Jurkat, Clone E6-1 (cell line): Measurements from ENCODE around the gene GEMIN2.
"Not testable (repeated sequence)": the region's sequence is repeated elsewhere in the genome, so short reads cannot be mapped to it uniquely, and the experiment has no call there.

Experiments used
- DNase-seq: peaks from one replicate; pipeline ENCODE4 v3.0.0-alpha.2; 2011; ENCODE audit warnings: low read depth, low spot score
- H3K4me3 ChIP-seq: 2 replicates; pipeline ENCODE4 v1.5.1; 2011; ENCODE audit warnings: mild to moderate bottlenecking, low read length, control low read depth, moderate library complexity

Gene GEMIN2

GRCh38 chr14:39108791-39109190, 5.3 kb upstream of the GEMIN2 start:
- H3K4me3 ChIP-seq, result no peak overlapping the region
- DNase-seq, result no peak

- no peak for DNase-seq
- no peak overlapping the region for H3K4me3 ChIP-seq
Observed at GRCh38 chr14:39109893-39110715, 4.0 kb upstream of the GEMIN2 start.

DNA sequence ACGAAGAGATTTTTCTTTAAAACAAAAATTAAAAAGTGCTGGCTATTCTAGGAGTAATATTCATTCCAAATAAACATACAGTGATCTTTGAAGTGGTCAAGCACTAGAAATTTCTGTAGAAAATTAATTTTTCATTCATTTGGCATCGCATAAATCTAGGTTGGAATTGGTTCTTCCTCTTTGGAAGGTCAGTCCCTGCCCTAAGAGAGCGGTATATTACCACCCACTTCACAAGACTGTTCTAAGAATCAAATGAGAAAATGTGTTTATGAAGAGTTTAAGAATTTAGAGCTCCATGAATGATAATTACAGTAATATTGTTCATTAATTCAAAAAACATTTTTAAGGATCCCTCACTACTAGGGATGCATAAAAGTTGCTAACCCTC, 444 bp upstream of the GEMIN2 start:
- DNase-seq, result no peak
- peak overlapping the region; percentile 92 for H3K4me3 ChIP-seq

GRCh38 chr14:39122330-39123138, 8.4 kb downstream of the GEMIN2 start:
- H3K4me3 ChIP-seq, result no peak overlapping the region
- DNase-seq, result no peak

GRCh38 chr14:39137835-39138234, 23.7 kb downstream of the GEMIN2 start:
- not testable (repeated sequence) for DNase-seq, H3K4me3 ChIP-seq

GRCh38 chr14:39138440-39138839, 24.3 kb downstream of the GEMIN2 start:
- no peak overlapping the region for H3K4me3 ChIP-seq
- DNase-seq, result no peak

DNA sequence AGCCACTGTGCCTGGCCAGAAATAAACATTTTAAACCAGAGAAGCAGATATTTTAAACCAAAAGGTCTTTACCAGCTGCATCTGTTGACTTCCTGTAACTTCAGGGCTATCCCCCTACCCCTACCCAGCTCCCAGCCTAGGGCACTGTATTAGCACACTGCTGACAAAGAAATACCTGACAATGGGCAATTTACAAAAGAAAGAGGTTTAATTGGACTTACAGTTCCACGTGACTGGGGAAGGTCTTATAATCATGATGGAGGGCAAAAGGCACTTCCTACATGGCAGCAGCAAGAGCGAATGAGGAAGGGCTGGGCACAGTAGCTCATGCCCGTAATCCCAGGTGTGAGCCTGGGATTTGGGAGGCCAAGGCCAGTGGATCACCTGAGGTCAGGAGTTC, 26.0 kb downstream of the GEMIN2 start:
- no peak overlapping the region for H3K4me3 ChIP-seq

GRCh38 chr14:39141623-39142022, 27.5 kb downstream of the GEMIN2 start:
- DNase-seq, H3K4me3 ChIP-seq: not testable (repeated sequence)

More for the DNA sequence above, 26.0 kb downstream of the GEMIN2 start:
- no peak for DNase-seq

DNA sequence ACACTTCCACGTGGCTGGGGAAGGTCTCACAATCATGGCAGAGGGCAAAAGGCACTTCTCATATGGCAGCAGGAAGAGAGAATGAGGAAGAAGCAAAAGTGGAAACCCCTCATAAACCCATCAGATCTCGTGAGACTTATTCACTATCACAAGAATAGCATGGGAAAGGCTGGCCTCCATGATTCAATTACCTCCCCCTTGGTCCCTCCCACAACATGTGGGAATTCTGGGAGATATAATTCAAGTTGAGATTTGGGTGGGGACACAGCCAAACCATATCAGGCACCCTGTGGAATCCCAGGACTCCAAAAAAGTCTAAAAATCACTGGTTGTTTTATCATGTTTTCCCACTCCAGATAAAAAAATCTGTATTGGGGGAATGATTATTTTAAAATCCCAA, 29.1 kb downstream of the GEMIN2 start:
- DNase-seq, result not testable (repeated sequence)

DNA sequence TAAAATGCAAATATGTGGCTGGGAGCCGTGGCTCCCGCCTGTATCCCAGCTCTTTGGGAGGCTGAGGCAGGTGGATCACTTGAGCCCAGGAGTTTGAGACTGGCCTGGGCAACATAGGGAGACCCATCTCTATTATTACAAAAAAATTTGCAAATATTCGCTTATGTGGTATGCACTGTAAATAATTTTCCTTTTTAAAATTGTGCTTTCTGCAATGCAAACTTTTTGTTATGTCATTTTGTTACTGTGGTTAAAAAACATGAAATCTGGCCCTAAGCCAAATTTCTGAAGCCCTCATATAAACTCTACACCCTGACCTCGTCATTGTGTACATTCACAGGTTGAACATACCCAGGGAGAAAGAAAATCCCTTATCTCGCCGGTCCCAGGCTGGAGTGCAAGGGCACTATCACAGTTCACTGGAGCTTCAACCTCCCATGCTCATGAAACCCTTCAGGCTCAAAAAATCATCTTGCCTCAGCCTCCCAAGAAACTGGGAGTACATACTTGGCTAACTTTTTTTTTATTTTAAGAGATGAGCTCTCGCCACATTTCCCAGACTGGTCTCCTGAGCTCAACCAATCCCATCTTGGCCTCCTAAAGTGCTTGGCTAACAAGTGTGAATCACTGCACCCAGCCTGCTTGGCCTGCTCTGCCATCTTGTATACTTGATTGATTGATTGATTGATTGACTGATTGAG, 31.3 kb downstream of the GEMIN2 start:
- H3K4me3 ChIP-seq, result no peak overlapping the region
- no peak for DNase-seq

More for the DNA sequence above, 29.1 kb downstream of the GEMIN2 start:
- H3K4me3 ChIP-seq, result not testable (repeated sequence)

DNA sequence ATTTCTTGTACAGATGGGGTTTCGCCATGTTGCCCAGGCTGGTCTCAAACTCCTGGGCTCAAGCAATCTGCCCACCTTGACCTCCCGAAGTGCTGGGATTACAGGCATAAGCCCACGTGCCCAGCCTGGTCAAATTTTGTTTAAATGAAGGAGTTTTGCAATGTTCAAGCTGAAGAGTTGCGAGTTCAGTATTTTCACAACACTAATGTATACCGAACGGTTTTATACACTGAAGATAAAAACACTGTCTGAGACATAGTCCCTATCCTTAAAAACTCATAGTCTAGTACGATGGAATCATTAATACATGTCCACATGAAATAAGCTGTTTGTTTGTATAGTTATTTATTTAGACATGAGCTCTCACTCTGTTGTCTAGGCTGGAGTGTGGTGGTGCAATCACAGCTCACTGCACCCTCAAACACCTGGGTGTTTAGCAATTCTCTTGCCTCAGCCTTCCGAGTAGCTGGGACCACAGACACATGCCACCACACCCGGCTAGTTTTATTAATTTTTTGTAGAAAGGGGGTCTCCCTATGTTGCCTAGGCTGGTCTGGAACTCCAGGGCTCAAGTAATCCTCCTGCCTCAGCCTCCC, 40.6 kb downstream of the GEMIN2 start:
- DNase-seq, result no peak
- H3K4me3 ChIP-seq, result no peak overlapping the region

GRCh38 chr14:39157491-39157890, 43.4 kb downstream of the GEMIN2 start:
- no peak overlapping the region for H3K4me3 ChIP-seq
- no peak for DNase-seq

DNA sequence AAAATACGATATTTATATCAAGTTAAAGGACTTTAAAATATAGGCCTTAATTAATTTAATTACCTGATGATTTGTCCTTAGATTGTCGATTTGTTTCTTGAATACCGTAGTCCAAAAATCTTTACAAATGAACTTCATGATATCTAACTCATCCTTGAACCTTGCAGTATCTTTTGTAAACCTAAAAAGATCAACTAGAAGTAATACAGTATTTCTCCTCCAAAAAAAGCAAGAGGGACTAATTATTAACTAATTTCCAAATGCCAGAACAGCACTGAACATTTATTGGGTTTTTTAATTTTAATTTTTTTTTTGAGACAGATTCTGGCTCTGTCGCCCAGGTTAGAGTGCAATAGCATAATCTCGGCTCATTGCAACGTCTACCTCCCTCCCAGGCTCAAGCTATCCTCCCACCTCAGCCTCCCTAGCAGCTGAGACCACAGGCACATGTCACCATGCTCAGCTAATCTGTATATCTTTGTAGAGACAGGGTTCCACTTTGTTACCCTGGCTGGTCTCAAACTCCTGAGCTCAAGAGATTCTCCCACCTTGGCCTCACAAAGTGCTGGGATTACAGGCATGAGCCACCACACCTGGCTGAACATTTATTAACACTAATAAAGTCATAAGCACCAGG, 44.2 kb downstream of the GEMIN2 start:
- DNase-seq, result no peak
- H3K4me3 ChIP-seq, result no peak overlapping the region

GRCh38 chr14:39160494-39160893, 46.4 kb downstream of the GEMIN2 start:
- no peak for DNase-seq
- H3K4me3 ChIP-seq, result no peak overlapping the region

DNA sequence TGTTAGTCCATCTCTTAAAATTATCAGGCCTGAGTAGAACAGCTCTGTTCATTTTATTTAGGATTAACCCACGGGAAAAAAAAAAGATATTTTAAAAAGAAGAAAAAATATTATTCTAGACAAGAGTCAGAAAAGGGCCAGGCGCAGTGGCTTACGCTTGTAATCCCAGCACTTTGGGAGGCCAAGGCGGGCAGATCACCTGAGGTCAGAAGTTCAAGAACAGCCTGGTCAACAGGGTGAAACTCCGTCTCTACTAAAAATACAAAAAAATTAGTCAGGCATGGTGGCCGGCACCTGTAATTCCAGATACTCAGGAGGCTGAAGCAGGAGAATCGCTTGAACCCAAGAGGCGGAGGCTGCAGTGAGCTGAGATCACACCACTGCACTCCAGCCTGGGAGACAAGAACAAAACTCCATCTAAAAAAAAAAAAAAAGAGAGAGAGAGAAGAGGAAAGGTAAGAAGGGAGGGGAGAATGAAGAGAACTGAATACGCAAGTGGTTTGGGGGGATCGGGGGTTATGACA, 53.7 kb downstream of the GEMIN2 start:
- not testable (repeated sequence) for DNase-seq, H3K4me3 ChIP-seq

DNA sequence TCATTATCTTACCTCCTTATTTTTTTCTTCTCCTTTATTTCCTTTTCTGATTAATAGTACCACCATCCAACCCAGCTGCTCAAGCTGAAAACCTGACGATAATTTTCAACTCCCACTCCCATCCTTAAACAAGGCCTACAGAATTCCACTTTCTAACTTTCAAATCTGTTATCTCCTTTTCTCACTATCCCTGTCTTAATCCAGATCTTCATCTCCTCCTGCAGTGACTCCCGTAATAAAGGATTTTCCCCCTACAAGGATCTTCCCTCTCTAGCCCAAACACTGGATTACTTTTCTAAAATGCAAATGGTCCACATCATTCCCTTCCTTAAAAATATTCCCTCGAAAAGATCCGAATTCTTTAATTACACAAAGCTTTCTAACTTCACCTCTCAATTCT, 54.5 kb downstream of the GEMIN2 start:
- no peak overlapping the region for H3K4me3 ChIP-seq
- DNase-seq, result no peak

DNA sequence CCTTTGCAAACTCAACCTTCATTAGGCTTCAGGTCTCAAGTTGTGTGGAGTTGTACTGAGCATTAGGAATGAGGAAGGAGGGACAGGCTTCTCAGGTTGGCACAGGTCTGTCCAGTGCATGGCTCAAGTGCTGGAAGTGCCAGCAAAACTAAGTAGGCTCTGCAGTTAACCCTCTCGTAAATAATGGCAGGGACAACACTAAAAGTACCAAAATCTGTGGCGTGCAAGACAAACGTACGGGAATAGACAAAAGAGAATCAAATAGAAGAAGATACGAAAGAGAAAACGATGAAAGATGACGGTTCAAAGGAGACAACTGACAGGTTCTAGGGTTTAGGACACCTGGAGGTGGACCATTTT, 55.4 kb downstream of the GEMIN2 start:
- DNase-seq, result no peak
- H3K4me3 ChIP-seq, result peak overlapping the region; percentile 76

GRCh38 chr14:39173198-39173597, 59.1 kb downstream of the GEMIN2 start:
- DNase-seq, result no peak
- H3K4me3 ChIP-seq, result no peak overlapping the region
